ENCODE data around the gene HYOU1.
"Not testable (repeated sequence)": the region's sequence is repeated elsewhere in the genome, so short reads cannot be mapped to it uniquely, and the experiment has no call there.

HYOU1 gene

DNA sequence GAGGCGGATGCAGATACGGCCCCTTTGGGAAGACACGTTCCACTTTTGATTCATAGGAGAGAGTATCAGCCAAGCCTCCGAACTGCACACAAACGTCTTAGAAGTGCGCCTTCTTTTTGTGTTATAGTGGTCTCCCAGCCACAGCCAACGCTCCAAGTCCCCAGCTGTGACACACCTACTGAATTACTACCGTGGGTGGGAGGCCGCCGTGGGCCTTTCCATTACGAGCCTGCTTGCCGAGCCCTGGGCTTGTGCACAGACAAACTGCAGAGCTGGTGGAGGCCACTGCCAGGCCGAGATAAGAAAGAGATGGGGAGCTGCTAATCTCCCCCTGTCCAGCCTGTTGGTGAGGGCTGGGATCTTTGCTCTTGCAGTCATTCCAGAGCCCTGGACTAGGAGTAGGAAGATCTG lies 28.4 kb upstream of the HYOU1 start:
- DNase-seq (ENCODE audit: low read depth in 2 of 2, low spot score in 1 of 2), result no peak

DNA sequence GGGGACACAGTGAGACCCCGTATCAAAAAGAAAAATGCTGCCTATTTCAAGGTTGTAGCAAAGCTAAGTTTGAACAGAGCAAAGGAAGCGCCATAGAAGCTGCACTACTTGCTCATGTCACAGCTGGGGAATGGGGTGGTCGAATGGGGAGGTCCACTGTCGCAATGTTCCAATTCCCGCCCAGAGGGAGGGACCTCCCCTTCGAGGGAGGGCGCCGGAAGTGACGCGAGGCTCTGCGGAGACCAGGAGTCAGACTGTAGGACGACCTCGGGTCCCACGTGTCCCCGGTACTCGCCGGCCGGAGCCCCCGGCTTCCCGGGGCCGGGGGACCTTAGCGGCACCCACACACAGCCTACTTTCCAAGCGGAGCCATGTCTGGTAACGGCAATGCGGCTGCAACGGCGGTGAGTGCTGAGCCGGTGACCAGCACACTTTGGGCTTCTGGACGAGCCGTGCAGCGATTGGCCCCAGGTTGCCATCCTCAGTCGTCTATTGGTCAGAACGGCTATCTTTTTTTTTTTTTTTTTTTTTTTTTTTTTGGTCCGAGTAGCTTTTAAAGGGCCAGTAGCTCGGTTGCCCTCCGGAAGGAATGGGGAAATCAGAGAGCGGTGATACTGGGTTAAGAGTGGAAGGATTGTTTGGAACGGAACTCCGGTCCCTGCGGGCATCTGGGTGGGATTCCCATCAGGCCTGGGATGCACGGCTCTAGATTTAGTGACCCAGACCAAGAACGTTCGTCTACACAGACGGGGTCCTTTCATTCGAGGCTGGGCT lies 27.8 kb upstream of the HYOU1 start, which contains the start of gene HMBS:
Gene HMBS (plus strand): TSS at position 219 of the 774 bp plus-strand sequence. CDS start 153 bp downstream, at position 372.
- DNase-seq (ENCODE audit: low read depth in 2 of 2, low spot score in 1 of 2), result peak; percentile 69 to 79

DNA sequence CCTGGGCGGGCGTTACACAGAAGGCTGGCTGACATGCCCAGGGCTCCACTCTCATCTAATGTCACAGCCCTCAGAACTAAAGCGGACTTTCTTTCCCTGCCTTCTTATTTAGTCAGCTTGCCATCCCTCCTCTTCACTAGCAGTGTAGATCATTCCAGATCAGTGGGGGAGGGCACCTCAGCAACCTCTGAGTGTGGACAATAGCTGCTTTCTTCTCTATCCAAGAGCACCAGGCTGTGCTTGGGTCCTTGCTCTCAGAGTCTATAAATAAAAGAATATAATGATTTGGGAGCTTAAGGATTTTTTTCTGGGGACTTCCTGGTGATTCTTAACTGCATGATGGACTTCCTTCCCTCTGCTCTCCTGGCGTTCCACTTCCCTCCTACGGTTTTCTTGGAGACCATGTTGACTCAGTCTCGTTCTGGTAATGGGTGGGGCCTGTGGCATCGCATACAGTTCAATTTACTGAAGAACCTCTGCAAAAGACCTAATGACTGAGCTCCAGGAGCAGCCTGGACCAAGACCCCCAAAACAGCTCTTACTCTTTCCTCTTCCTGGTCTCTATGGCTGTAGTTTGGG lies 24.8 kb upstream of the HYOU1 start:
- DNase-seq (ENCODE audit: low read depth in 2 of 2, low spot score in 1 of 2), result no peak

DNA sequence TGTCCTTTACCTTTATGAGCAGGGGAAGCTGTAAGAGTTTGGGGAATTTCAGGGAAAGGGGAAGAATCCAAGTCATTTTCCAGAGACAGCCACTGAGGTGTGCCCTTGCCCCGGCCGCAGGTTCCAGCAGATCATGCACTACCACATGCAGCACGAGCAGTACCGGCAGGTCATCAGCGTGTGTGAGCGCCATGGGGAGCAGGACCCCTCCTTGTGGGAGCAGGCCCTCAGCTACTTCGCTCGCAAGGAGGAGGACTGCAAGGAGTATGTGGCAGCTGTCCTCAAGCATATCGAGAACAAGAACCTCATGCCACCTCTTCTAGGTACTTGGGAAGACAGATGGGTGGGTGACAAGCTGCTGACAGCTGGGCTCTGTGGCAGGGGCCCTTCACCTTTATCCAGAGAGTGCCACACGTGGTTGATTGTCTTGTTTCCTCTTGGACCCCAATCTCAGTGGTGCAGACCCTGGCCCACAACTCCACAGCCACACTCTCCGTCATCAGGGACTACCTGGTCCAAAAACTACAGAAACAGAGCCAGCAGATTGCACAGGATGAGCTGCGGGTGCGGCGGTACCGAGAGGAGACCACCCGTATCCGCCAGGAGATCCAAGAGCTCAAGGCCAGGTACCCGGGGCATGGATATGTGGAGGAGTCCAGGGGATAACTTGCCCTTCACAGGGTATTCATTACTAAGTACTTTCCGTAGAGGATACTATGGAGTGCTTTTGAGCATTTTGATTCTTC lies 21.8 kb upstream of the HYOU1 start:
- DNase-seq (ENCODE audit: low read depth in 2 of 2, low spot score in 1 of 2), result no peak

DNA sequence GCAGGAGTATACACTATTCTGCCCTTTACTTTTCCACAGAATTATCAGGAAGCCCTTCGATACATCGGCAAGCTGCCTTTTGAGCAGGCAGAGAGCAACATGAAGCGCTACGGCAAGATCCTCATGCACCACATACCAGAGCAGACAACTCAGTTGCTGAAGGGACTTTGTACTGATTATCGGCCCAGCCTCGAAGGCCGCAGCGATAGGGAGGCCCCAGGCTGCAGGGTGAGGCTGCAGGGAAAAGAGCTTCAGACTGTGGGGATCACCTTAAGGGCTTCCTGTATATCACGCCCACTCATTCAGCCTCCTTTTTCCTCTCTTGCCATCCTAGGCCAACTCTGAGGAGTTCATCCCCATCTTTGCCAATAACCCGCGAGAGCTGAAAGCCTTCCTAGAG lies 20.8 kb upstream of the HYOU1 start:
- no peak for DNase-seq (ENCODE audit: low read depth in 2 of 2, low spot score in 1 of 2)

DNA sequence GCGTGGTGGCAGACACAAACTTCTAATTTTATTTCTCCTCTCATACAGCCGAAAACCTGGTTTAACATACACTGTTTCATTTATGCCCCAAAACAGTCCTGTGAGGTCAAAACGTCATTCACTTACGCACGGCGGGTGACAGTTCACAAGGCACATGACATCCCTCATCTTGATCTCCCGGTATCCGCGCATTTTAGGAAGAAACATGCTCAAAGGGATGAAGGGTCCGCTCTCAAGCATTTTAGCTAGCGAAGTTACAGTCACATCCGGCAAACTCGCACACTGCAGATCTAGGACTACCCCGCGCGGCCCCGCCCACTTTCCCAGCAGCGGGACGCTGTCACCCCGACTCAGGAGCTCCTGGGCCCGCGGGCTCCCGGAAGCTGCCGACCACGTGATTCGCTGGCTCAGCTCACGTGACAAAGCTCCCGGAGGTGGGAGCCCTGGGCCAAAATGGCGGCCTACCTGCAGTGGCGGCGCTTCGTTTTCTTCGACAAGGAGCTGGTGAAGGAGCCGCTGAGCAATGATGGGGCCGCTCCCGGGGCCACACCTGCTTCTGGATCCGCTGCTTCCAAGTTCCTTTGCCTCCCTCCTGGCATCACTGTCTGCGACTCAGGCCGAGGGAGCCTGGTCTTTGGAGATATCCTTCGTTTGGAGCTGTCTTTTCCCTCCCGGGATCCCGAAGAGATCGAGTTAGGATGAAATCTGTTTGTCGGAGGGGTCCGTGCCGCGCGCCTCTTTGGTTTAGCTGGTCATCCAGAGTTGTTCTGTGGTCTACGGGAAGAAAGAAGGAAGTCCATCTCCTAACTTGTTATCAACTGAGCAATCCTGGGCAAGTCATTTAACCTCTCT lies 10.6 kb upstream of the HYOU1 start, which contains the start of gene VPS11:
Gene VPS11 (plus strand): TSS at position 448 of the 852 bp plus-strand sequence. CDS start 6 bp downstream, at position 454.
- DNase-seq (ENCODE audit: low read depth in 2 of 2, low spot score in 1 of 2), result peak; percentile 95 to 96

DNA sequence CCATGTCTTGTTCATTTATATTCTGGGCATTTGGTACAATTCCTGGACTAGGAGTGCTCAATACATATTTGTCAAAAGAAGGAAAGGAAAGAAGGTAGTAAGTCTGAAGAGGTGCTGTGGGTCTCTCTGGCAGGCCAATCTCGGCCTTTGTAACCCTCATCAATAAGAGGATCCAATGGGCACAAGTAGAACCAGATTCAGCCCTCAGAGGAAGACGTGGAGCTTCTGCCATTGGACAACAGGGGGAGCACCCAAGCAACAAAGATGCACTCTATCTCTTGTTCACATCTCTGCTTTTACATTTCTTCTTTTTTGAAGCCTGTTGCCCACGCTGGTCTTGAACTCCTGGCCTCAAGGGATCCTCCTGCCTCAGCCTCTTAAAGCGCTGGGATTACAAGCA lies 8.4 kb upstream of the HYOU1 start:
- no peak for DNase-seq (ENCODE audit: low read depth in 2 of 2, low spot score in 1 of 2)

DNA sequence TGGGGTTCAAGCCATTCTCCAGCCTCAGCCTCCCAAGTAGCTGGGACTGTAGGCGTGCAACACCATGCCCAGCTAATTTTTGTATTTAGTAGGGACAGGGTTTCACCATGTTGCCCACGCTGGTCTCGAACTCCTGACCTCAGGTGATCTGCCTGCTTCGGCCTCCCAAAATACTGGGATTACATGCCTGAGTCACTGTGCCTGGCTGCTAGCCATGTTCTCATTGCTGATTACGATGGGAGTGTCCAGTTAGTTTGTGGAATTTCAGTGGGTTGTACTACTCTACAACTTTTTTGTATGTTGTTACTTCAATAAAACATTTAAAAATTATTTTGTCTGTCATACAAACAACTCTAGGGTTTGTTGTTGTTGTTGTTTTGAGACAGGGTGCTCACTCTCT lies 5.8 kb upstream of the HYOU1 start:
- no peak for DNase-seq (ENCODE audit: low read depth in 2 of 2, low spot score in 1 of 2)

DNA sequence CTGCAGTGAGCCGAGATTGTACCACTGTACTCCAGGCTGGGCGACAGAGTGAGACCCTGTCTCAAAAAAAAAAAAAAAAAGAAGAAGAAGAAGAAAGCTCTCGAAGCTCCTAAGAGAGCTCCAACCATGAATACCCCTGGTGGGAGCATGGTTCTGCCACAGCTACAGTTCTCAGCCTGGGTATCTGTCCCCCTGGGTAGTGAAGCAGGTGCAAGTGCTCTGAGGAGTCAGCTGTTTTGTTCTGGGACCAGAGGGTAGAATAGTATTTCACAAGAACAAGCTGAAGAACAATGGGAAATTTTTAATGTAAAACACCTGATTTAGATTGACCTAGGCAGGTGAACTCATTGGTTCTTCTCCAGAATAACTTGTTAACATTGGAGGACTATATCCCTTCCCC lies 4.3 kb upstream of the HYOU1 start:
- no peak for DNase-seq (ENCODE audit: low read depth in 2 of 2, low spot score in 1 of 2)

DNA sequence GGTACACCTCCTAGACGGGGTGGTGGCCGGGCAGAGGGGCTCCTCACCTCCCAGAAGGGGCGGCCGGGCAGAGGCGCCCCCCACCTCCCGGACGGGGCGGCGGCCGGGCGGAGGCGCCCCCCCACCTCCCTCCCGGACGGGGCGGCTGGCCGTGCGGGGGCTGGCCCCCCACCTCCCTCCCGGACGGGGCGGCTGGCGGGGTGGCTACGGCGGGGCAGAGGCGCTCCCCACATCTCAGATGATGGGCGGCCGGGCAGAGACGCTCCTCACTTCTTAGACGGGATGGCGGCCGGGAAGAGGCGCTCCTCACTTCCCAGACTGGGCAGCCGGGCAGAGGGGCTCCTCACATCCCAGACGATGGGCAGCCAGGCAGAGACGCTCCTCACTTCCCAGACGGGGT lies 2.1 kb upstream of the HYOU1 start:
- not testable (repeated sequence) for DNase-seq (ENCODE audit: low read depth in 2 of 2, low spot score in 1 of 2)

DNA sequence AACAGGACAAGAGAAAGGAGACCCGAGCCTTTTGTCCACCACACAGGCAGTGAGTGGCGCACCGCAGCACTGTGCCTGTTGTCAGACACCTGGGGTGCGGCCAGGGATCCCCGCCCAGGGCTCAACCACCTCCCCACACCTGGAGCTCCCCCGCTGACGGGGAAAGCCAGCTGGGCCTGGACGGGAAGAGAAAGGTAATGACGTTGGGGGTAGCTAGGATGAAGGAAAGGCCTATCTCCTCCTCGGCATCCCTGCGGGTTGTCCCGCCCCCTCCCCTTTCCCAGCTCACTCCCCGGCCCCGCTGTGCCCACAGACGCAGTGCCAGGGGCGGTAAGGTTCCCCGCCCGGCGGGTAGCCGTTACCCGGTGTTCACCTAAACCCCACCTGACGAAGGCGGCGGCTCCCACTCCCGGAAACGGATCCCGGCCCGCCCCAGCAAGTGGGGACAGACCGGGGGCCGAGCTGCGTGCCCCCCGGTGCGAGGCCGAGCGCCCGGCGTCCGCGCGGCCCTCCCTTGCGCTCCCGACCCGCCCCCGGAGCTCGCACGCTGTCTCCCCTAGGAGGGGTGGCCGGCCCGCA lies 495 bp downstream of the HYOU1 start:
- DNase-seq (ENCODE audit: low read depth in 2 of 2, low spot score in 1 of 2), result no peak

DNA sequence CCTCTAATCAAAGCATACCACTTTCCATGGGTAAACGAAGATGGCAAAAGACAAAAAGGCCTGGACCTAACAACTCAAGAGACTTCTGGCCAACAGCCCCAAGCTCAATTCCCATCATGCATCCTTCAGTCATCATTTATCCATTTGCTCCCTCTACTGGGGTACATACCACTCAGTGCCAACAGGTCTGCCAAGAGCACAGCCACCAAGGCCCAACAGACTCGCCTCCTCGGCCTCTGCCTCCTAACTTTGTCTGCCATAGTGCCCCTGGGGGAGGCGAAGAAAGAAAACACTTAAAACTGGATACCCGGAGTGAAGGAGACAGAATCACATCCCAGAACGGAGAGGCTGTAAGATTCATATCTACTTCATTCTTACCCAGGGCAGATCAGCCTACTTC lies 1.1 kb downstream of the HYOU1 start:
- DNase-seq (ENCODE audit: low read depth in 2 of 2, low spot score in 1 of 2), result no peak

DNA sequence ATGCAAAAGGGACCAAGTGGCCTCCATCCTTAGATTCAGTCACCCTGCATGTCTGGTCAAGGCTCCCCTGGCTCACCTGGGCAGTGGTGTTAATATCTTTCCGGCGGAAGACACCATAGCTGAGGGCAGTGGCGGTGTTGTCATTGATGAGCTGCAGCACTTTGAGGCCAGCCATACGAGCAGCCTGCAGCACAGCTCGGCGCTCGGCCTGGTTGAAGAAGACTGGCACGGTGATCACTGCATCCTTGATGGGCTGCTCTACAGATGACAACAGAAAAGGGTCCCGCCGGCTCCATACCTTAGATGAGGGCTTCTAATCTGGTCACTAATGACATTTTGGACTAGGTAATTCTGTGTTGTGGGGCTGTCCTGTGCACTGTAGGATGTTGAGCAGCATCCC lies 2.6 kb downstream of the HYOU1 start:
- no peak for DNase-seq (ENCODE audit: low read depth in 2 of 2, low spot score in 1 of 2)

DNA sequence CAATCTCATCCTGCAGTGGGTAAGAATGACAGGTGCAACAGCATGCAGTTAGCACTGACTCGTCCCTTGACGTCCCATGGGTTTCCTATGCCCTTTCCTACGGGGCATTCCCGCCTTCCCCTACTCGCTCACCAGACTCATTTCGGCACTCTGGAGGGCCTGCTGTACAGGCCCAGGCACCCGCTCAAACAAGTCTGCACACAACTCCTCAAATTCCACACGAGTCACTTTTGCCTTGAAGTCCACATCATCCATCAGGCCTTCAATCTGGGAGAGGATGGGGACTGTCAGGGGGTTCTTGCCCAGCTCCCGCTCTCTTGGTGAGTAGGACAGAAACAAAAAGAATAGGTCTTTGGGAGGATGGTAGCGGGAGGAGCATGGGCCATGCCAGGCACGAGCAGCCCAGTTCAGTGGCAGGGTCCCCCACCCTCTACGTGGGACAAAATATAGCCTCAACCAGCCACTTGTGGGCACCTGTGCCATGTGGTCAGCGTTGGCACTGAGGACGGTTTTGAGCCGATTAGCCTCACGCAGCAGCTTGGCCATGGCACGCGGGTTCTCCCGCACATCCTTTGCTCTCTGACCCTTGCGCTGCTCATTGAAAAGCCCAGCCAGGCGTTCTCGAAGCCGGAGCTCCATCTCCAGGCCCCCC lies 4.7 kb downstream of the HYOU1 start:
- DNase-seq (ENCODE audit: low read depth in 2 of 2, low spot score in 1 of 2), result no peak

DNA sequence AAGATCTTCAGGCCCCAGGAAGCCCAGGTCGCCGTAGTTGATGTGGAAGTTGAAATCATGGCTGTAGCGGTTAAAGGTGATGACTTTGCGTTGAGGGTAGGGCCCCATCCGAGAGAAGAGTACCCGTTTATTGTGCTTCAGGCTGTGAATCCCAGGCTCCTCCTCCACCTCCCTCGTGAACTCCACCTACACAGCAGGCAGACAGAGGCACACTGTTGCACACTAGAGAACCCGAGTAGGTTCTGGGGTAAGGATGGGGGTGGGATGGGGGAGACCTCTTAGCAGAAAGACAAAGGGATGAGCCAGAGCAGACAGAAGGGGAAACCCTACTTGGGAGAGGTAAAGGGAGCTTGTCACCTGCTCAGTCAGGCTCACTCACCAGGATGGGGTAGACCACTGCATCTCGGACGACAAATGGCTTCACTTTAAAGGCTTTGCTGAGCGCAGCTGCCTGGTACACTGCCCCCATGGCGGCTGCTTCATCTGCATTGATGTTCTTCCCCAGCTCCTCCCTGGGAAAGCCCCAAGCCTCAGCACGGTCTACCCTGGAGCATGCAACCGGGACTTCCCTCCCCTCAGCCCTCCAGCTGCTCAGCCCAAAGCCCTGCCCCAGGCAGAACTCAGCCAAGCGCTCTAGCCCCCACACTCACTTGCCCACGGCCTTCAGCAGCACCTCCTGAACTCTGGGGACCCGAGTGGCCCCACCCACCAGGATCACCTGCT lies 5.4 kb downstream of the HYOU1 start:
- no peak for DNase-seq (ENCODE audit: low read depth in 2 of 2, low spot score in 1 of 2)

DNA sequence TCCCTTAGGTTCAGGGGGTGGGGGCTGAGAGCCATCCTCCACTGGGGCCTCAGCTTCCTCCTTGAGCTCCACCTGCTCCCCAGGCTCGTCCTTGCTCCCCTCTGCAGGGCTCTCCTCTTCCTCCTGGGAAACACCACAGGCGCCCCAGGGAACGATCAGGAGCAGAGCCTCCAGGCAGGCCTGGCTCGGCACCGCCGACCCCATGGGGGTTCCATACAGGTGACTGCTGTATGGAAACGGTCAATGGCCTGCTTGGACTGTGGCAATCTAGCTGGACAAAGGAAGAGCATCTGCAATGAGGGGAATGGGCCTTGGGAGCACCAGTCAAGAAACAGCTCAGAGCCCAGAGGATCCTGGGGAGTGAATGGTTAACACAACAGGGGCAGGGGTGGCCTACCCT lies 7.9 kb downstream of the HYOU1 start:
- no peak for DNase-seq (ENCODE audit: low read depth in 2 of 2, low spot score in 1 of 2)

DNA sequence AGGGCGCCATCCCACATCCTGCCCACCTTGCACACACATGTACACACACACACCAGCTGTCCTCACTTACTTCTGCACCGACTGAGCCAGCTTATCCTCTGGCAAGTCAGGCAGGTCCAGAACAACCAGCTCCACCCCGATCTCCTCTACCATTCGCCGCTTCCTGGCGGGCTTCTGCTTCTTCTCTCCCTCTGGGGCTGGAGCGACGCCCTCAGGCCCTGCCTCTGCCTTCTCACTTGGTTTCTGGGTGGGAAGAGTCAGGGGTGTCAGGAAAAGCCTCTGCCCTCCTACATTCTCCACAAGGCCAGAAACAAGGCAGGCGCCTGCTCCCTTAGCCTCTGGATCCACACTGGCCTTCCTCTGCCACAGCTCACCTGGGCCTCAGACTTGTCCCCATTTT lies 8.4 kb downstream of the HYOU1 start:
- DNase-seq (ENCODE audit: low read depth in 2 of 2, low spot score in 1 of 2), result no peak

DNA sequence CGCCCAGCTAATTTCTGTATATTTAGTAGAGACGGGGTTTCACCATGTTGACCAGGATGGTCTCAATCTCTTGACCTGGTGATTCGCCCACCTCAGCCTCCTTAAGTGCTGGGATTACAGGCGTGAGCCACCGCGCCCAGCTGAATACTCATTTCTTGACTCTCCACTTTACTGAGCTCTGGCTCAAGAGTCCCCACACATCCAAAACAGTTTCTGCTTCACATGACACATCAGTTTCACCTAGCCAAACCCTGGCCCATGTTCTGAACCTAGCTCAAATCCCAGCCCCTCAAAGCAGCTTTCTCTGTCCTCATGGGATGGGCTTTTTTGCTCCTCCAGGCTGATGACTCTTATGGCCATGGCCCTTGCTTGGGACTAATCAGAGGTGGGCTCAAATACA lies 9.8 kb downstream of the HYOU1 start:
- no peak for DNase-seq (ENCODE audit: low read depth in 2 of 2, low spot score in 1 of 2)

DNA sequence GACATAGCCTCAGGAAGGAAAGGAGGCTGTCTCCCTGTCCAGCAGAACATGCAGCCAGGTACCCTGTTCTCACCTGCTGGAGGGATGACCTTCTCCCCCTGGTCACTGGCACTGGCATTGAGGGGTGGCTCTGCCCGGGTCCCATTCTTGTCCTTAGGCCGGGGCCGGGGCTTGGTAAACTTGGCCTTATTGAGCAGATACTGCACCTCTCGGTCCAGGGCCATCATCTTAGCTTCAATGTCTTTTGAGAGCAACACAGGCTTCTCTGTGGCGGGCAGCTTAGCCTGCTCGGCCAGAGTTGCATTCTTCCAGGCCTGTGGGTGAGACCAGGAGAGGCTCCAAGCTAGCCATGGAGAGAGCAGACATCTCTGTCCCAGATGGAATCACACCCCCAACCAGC lies 10.5 kb downstream of the HYOU1 start:
- DNase-seq (ENCODE audit: low read depth in 2 of 2, low spot score in 1 of 2), result no peak

DNA sequence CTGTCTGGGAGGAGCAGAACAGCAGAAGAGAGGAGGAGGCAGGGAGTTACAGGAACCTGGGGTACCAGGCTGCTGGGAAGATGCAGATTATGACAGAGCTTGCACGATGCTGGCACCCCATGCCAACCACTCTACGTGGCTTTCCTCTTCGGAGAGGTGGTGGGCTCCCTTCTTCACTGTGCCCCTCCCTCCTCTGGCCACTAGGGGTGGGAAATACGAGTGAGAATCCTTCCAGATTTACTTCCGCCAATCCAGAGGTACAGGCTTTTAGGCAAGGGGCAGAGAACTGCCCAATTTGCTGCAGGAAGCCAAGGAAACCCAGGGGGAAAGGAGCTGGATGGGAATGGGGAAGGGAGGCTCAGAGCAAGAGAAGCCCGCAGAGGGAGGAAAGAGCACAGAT lies 12.3 kb downstream of the HYOU1 start:
- no peak for DNase-seq (ENCODE audit: low read depth in 2 of 2, low spot score in 1 of 2)

All from stimulated activated CD8-positive, alpha-beta memory T cell treated with anti-CD3 and anti-CD28 coated beads, Interleukin-4, amount 100 ng/mL, for 1 hour (primary cell).